Activated gamma-delta T cell treated with Interleukin-2 at 50 U/mL for 16 hours (primary cell): ENCODE measurements around the gene ERAS.
A peak's percentile ranks its signal among the peaks of the same experiment; 100 is the strongest.
"Not testable (repeated sequence)": the region's sequence is repeated elsewhere in the genome, so short reads cannot be mapped to it uniquely, and the experiment has no call there.

Experiments
- DNase-seq: peaks from one replicate; pipeline ENCODE4 v3.0.0-alpha.2; 2020

ERAS gene

GRCh38 chrX:48833542-48834138 is 7.3 kb downstream of the ERAS start:
- DNase-seq, result no peak

GRCh38 chrX:48834383-48834709 is 8.0 kb downstream of the ERAS start:
- no peak for DNase-seq

GRCh38 chrX:48835524-48836329 is 9.4 kb downstream of the ERAS start, which contains the start of gene PCSK1N:
PCSK1N (minus strand) TSS chrX:48835610; CDS start chrX:48835532, 78 bp downstream.
- peak; percentile 24 for DNase-seq

GRCh38 chrX:48839686-48840085 is 13.4 kb downstream of the ERAS start:
- DNase-seq, result no peak

GRCh38 chrX:48848847-48849246 is 22.5 kb downstream of the ERAS start:
- DNase-seq, result no peak

- DNase-seq, result no peak
Observed at GRCh38 chrX:48852857-48853256, 26.5 kb downstream of the ERAS start.

GRCh38 chrX:48853494-48853893 is 27.2 kb downstream of the ERAS start:
- not testable (repeated sequence) for DNase-seq

GRCh38 chrX:48854121-48854804 is 27.9 kb downstream of the ERAS start:
- DNase-seq, result not testable (repeated sequence)

- no peak for DNase-seq
Observed at GRCh38 chrX:48854898-48855297, 28.6 kb downstream of the ERAS start.

GRCh38 chrX:48864210-48864609 is 37.9 kb downstream of the ERAS start:
- no peak for DNase-seq

GRCh38 chrX:48872017-48872416 is 45.7 kb downstream of the ERAS start:
- DNase-seq, result not testable (repeated sequence)

GRCh38 chrX:48876944-48877343 is 50.6 kb downstream of the ERAS start:
- not testable (repeated sequence) for DNase-seq
